ENCODE measurements around the gene EXOC4. TPM values are rescaled to one million over a fixed set of nuclear protein-coding genes. Genes with fewer than 3 reads are reported as not detected.

The EXOC4 gene
- total RNA-seq, 1 experiment from 2014 or later = 75.8 TPM

GRCh38 chr7:133857376-133858119 is 604.7 kb downstream of the EXOC4 start:
- no peak overlapping the region for H2BK20ac ChIP-seq (ENCODE audit: low read depth, low read length, poor library complexity, severe bottlenecking)
- no CpG with 5 or more reads among the region's 23 CpGs for WGBS (ENCODE audit: extremely low coverage, insufficient read length, low lambda C conversion rate)
- peaks cover 15 to 37% of the 10 kb centered on the region in 2 experiments for H3K4me1 Mint-ChIP-seq

More at GRCh38 chr7:133857376-133858119, 604.7 kb downstream of the EXOC4 start:
- Histone ChIP-seq H2AFZ (ENCODE audit: low read length) (no peak overlapping the region), H3K56ac (ENCODE audit: insufficient read length, low read depth, low read length) (no peak overlapping the region), H3K23ac (ENCODE audit: insufficient read length, low read depth, low read length) (no peak overlapping the region), H3K27me3 (ENCODE audit: insufficient read depth, low read length) (no peaks in the 10 kb centered on the region), H3K79me1 (ENCODE audit: insufficient read depth, low read depth, low read length, poor library complexity, severe bottlenecking) (no peaks in the 10 kb centered on the region), H4K5ac (ENCODE audit: insufficient read length, low read depth, low read length) (no peak overlapping the region), H3K27ac (ENCODE audit: insufficient read length, low read depth, low read length) (no peak overlapping the region), H3K18ac (ENCODE audit: insufficient read length, low read depth, low read length) (no peak overlapping the region), H3K23me2 (ENCODE audit: insufficient read length, low read depth, low read length, poor library complexity, severe bottlenecking) (no peaks in the 10 kb centered on the region), H3K9ac (ENCODE audit: extremely low read depth, insufficient read length, low read length) (no peak overlapping the region), H3K79me2 (ENCODE audit: insufficient read depth, low read length) (no peaks in the 10 kb centered on the region), H4K91ac (ENCODE audit: insufficient read length, low read depth, low read length) (no peak overlapping the region), H2BK120ac (ENCODE audit: low read depth, low read length, poor library complexity, severe bottlenecking) (no peak overlapping the region), H3K14ac (ENCODE audit: insufficient read depth, low read length) (no peak overlapping the region; the same call in 1 of the 2 replicates), H3K9me3 (ENCODE audit: control insufficient read depth, low read depth, low read length) (no peaks in the 10 kb centered on the region), H3K4me2 (ENCODE audit: insufficient read depth, insufficient read length, low read length) (no peak overlapping the region), H3T11ph (ENCODE audit: low read length) (no peak overlapping the region), H4K8ac (replicated peaks; ENCODE audit: insufficient read length, low read depth, low read length) (no peak overlapping the region), H2BK15ac (ENCODE audit: low read depth, low read length) (no peak overlapping the region), H4K20me1 (ENCODE audit: control insufficient read depth, insufficient read depth, insufficient read length) (no peaks in the 10 kb centered on the region), H3K4ac (ENCODE audit: low read depth, low read length) (no peak overlapping the region), H2AK5ac (ENCODE audit: insufficient read length, low read length) (no peak overlapping the region), H2BK5ac (ENCODE audit: insufficient read length, low read length) (no peak overlapping the region), H2BK12ac (ENCODE audit: insufficient read length, low read depth, low read length) (no peak overlapping the region), H3K4me1 (ENCODE audit: insufficient read depth, low read length) (peaks cover 6% of the 10 kb centered on the region; the same call in 1 of the 2 replicates)
- DNase-seq = no peak
- Mint-ChIP-seq H3K27ac (no peak overlapping the region), H3K36me3 (ENCODE audit: insufficient read depth in 1 of 3, low read depth in 3 of 3) (peaks cover 3 to 5% (median 4%) of the 10 kb centered on the region in 3 experiments; a peak in 4 of 7 replicates), H3K27me3 (ENCODE audit: low read depth) (no peaks in the 10 kb centered on the region), H3K9me3 (peaks cover 3 to 4% of the 10 kb centered on the region in 2 experiments; a peak in 2 of 5 replicates), H3K4me3 (no peak overlapping the region)
- TF ChIP-seq, protein P1, sequence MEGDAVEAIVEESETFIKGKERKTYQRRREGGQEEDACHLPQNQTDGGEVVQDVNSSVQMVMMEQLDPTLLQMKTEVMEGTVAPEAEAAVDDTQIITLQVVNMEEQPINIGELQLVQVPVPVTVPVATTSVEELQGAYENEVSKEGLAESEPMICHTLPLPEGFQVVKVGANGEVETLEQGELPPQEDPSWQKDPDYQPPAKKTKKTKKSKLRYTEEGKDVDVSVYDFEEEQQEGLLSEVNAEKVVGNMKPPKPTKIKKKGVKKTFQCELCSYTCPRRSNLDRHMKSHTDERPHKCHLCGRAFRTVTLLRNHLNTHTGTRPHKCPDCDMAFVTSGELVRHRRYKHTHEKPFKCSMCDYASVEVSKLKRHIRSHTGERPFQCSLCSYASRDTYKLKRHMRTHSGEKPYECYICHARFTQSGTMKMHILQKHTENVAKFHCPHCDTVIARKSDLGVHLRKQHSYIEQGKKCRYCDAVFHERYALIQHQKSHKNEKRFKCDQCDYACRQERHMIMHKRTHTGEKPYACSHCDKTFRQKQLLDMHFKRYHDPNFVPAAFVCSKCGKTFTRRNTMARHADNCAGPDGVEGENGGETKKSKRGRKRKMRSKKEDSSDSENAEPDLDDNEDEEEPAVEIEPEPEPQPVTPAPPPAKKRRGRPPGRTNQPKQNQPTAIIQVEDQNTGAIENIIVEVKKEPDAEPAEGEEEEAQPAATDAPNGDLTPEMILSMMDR (conservative IDR thresholded peaks at IDR 0.05) = no peak
